Tibial nerve (tissue), 4 donors: ENCODE measurements around the gene LMLN.

ENCODE experiments used
- CTCF ChIP-seq, 5 experiments: fragments of 200-600 bp in 3 of 5; fragments of 450-650 bp in 2 of 5; sonication (generic) in 3 of 5; IDR thresholded peaks; one replicate each; pipeline ENCODE4 v1.5.1; 2016 to 2019; ENCODE audit warnings: antibody characterized with exemption in 5 of 5, mild to moderate bottlenecking in 3 of 5, moderate library complexity in 2 of 5
- EP300 ChIP-seq, 2 donors: sonication (generic); formaldehyde crosslinking; IDR thresholded peaks; one replicate each; pipeline ENCODE4 v1.6.1; 2017; ENCODE audit warnings: antibody characterized with exemption in 2 of 2, mild to moderate bottlenecking in 1 of 2

GRCh38 chr3:197953325-197953724 lies 6.7 kb upstream of the LMLN start:
- TF ChIP-seq EP300 (IDR thresholded peaks at IDR 0.05) (no peak), CTCF (IDR thresholded peaks at IDR 0.05) (no peak)
